Measurements from ENCODE around the gene PRDX4.
A peak's percentile ranks its signal among the peaks of the same experiment; 100 is the strongest.
"Not testable (repeated sequence)": the region's sequence is repeated elsewhere in the genome, so short reads cannot be mapped to it uniquely, and the experiment has no call there.

Gene PRDX4

GRCh38 chrX:23673108-23673507 lies 5.8 kb downstream of the PRDX4 start:
- no peak for DNase-seq (ENCODE audit: low read depth in 2 of 2)

- not testable (repeated sequence) for DNase-seq (ENCODE audit: low read depth in 2 of 2)
These were observed 9.2 kb downstream of the PRDX4 start for GRCh38 chrX:23676486-23676885.

GRCh38 chrX:23692166-23692565 lies 24.9 kb downstream of the PRDX4 start:
- DNase-seq (ENCODE audit: low read depth in 2 of 2), result no peak

- peak in 1 of 2 donors; percentile 7 for DNase-seq (ENCODE audit: low read depth in 2 of 2)
These were observed 27.3 kb downstream of the PRDX4 start for GRCh38 chrX:23694606-23695005.

GRCh38 chrX:23699636-23700194 lies 32.4 kb downstream of the PRDX4 start:
- no peak for DNase-seq (ENCODE audit: low read depth in 2 of 2)

- no peak for DNase-seq (ENCODE audit: low read depth in 2 of 2)
These were observed 37.4 kb downstream of the PRDX4 start for GRCh38 chrX:23704673-23705206.

- no peak for DNase-seq (ENCODE audit: low read depth in 2 of 2)
These were observed 37.9 kb downstream of the PRDX4 start for GRCh38 chrX:23705235-23705634.

GRCh38 chrX:23720117-23720677 lies 52.9 kb downstream of the PRDX4 start:
- DNase-seq (ENCODE audit: low read depth in 2 of 2), result no peak

GRCh38 chrX:23726191-23726590 lies 58.9 kb downstream of the PRDX4 start:
- DNase-seq (ENCODE audit: low read depth in 2 of 2), result no peak

GRCh38 chrX:23727206-23727605 lies 59.9 kb downstream of the PRDX4 start:
- DNase-seq (ENCODE audit: low read depth in 2 of 2), result no peak

GRCh38 chrX:23729214-23729613 lies 61.9 kb downstream of the PRDX4 start:
- DNase-seq (ENCODE audit: low read depth in 2 of 2), result no peak

- no peak for DNase-seq (ENCODE audit: low read depth in 2 of 2)
These were observed 64.7 kb downstream of the PRDX4 start for GRCh38 chrX:23731951-23732350.

- no peak for DNase-seq (ENCODE audit: low read depth in 2 of 2)
These were observed 65.4 kb downstream of the PRDX4 start for GRCh38 chrX:23732704-23733103.

All from stimulated activated CD4-positive, alpha-beta T cell treated with anti-CD3 and anti-CD28 coated beads, Interleukin-1b, Interleukin-23, amount 100 ng/mL, for 1 hour (primary cell).